Measurements from ENCODE around the gene KRT78.

- TF ChIP-seq CTCF (conservative IDR thresholded peaks at IDR 0.05; ENCODE audit: low read depth, low read length) (no peak), EZH2 (IDR thresholded peaks at IDR 0.05; ENCODE audit: borderline replicate concordance, low read depth, low read length, poor library complexity, severe bottlenecking) (no peak)
Measured at GRCh38 chr12:52831251-52831650, 17.5 kb downstream of the KRT78 start.

Data from A673 (cell line).